Tibial nerve (tissue), 4 donors: ENCODE results near the gene PHLDB3.

Experiments
- EP300 ChIP-seq, 2 donors: sonication (generic); formaldehyde crosslinking; IDR thresholded peaks; one replicate each; pipeline ENCODE4 v1.6.1; 2017; ENCODE audit warnings: antibody characterized with exemption in 2 of 2, mild to moderate bottlenecking in 1 of 2
- POLR2A ChIP-seq, 2 donors: fragments of 450-650 bp; IDR thresholded peaks; one replicate each; pipeline ENCODE4 v1.6.1; 2017; ENCODE audit warnings: antibody characterized with exemption in 2 of 2, mild to moderate bottlenecking in 2 of 2, moderate library complexity in 2 of 2
- TF ChIP-seq, protein P1 (sequence below), 5 experiments: fragments of 200-600 bp in 3 of 5; fragments of 450-650 bp in 2 of 5; sonication (generic) in 3 of 5; IDR thresholded peaks; one replicate each; pipeline ENCODE4 v1.5.1; 2016 to 2019; ENCODE audit warnings: antibody characterized with exemption in 5 of 5, mild to moderate bottlenecking in 3 of 5, moderate library complexity in 2 of 5

DNA sequence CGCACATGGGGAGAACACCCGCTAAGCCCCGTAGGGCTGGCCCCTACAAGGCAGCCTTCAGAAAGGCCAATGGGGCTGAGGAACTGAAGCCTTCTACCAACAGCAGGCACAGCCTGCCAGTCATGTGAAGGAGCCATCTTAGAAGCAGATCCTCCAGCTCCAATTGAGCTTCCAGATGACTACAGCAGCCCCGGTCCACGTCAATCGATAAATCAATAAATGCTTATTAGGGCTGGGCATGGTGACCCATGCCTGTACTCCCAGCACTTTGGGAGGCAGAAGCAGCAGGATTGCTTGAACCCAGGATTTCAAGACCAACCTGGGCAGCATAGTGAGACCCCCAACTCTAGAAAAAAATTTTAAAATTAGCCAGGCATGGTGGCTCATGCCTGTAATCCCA, 66.8 kb downstream of the PHLDB3 start:
- TF ChIP-seq, protein P1, sequence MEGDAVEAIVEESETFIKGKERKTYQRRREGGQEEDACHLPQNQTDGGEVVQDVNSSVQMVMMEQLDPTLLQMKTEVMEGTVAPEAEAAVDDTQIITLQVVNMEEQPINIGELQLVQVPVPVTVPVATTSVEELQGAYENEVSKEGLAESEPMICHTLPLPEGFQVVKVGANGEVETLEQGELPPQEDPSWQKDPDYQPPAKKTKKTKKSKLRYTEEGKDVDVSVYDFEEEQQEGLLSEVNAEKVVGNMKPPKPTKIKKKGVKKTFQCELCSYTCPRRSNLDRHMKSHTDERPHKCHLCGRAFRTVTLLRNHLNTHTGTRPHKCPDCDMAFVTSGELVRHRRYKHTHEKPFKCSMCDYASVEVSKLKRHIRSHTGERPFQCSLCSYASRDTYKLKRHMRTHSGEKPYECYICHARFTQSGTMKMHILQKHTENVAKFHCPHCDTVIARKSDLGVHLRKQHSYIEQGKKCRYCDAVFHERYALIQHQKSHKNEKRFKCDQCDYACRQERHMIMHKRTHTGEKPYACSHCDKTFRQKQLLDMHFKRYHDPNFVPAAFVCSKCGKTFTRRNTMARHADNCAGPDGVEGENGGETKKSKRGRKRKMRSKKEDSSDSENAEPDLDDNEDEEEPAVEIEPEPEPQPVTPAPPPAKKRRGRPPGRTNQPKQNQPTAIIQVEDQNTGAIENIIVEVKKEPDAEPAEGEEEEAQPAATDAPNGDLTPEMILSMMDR (IDR thresholded peaks at IDR 0.05) = no peak
- TF ChIP-seq EP300 (IDR thresholded peaks at IDR 0.05) (no peak), POLR2A (IDR thresholded peaks at IDR 0.05) (no peak)
